ENCODE measurements around the gene HIGD1C.
"Not testable (repeated sequence)": the region's sequence is repeated elsewhere in the genome, so short reads cannot be mapped to it uniquely, and the experiment has no call there.

HIGD1C gene

DNA sequence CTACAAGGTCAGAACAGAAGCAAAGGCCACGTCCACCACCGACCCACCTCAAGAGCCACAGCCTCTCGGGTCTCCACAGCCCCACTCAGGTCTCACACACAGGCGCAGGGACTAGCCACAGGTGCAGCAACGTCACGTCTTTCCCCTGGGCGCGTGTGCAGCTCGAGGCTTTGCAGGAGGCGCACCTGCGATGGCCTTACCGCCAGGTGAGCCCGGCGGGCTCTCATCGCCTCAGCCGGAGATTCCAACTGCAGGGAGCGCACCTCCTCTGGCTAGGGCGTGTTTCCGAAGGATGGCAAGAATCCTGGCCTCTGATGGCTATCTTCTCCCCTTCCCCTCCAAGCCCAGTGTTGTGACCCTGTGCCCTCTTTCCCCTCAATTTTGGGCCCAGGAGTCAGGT lies at the start of gene HIGD1C:
TSS of gene HIGD1C (plus strand) at position 35 of the 400 bp plus-strand sequence. CDS start 1,455 bp downstream, outside the sequence.
- no peak for DNase-seq

GRCh38 chr12:50908479-50908878 lies 43.9 kb upstream of the HIGD1C start:
- DNase-seq: not testable (repeated sequence)

GRCh38 chr12:50912361-50912760 lies 40.0 kb upstream of the HIGD1C start:
- DNase-seq: not testable (repeated sequence)

GRCh38 chr12:50913224-50913623 lies 39.1 kb upstream of the HIGD1C start:
- no peak for DNase-seq

DNA sequence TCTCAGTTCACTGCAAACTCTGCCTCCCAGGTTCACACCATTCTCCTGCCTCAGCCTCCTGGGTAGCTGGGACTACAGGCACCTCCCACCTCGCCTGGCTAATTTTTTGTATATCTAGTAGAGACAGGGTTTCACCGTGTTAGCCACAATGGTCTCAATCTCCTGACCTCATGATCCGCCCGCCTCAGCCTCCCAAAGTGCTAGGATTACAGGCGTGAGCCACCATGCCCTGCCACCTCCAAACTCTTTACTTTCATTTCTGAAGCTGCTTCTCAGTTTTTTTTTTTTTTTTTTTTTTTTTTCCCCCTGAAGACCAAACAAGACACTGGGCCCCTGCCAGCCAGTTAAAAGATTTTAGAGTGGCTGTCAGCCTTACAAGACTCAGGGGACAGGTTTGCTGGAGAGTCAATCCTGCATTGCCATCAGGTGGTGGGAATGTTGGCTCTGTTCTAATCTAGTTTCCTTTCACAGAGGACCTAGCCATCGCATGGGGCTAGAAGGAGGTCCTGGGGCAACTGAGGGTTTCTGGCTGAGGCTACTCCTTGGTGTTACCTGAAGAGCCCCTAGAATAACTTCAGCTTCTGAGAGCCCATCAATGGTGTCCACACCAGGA lies 37.4 kb upstream of the HIGD1C start:
- DNase-seq: no peak

GRCh38 chr12:50916292-50916691 lies 36.1 kb upstream of the HIGD1C start:
- DNase-seq: no peak

DNA sequence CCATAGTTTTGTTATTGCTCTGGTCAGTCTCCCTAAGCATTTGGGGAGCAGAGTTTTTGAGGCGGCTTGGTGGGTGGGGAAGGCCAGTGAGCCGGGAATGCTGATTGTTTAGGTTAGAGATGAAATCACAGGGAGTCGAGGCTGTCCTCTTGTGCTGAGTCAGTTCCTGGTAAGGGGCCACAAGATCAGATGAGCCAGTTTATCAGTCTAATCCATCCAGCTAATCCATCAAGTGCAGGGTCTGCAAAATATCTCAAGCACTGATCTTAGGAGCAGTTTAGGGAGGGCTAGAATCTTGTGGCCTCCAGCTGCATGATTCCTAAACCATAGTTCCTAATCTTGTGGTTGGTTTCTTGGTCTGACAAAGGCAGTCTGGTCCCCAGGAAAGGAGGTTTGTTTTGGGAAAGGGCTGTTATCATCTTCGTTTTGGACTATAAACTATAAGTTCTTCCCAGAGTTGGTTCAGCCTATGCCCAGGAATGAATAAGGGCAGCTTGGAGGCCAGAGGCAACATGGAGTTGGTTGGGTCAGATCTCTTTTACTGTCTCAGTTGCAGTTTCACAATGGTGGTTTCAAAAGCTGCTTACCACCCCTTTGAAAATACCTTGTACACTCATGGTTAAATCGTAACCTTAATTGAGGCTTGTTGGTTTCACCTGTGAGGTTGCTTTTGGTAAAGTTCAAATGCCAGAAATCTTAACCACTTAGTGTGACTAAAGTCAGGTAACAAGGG lies 33.6 kb upstream of the HIGD1C start:
- no peak for DNase-seq

- DNase-seq: no peak
These were observed 29.5 kb upstream of the HIGD1C start for GRCh38 chr12:50922820-50923219.

DNA sequence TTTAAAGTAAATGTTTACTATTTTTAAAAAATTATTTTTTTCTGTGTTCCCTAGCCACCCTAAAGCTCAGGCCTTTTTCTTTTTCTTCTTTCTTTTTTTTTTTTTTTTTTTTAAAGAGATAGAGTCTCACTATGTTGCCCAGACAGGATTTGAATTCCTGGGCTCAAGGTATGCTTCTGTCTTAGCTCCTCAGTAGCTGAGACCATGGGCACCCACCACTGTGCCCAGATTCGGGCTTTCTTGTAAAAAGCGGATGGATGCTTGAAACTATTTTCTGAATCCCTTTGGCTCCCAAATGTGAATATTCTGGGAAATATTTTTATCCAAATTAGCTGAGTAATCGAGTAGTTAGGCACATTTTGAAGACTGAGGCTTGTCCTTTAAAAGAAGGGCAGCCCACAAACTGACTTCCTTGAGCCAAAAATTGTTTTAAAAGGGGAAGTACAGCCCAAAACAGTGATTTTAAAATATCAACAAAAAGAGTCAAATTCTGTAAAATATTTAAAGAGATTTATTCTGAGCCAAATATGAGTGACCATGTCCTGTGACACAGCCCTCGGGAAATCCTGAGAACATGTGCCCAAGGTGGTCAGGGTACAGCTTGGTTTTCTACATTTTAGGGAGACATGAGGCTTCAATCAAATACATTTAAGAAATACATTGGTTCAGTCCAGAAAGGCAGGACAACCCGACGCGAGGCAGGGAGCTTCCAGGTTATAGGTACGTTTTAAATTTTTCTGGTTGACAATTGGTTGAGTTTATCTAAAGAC lies 28.8 kb upstream of the HIGD1C start:
- no peak for DNase-seq

DNA sequence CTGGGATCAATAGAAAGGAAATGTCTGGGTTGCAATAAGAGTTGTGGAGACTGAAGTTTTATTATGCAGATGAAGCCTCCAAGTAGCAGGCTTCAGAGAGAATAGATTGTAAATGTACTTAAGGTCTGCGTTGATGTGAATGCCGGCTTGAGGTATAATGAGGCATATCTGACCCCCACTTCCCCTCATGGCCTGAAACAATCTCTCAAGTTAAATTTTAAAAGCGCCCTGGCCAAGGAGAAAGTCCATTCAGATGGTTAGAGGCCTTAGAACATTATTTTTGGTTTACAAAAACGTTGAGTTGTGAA lies 28.3 kb upstream of the HIGD1C start:
- no peak for DNase-seq

DNA sequence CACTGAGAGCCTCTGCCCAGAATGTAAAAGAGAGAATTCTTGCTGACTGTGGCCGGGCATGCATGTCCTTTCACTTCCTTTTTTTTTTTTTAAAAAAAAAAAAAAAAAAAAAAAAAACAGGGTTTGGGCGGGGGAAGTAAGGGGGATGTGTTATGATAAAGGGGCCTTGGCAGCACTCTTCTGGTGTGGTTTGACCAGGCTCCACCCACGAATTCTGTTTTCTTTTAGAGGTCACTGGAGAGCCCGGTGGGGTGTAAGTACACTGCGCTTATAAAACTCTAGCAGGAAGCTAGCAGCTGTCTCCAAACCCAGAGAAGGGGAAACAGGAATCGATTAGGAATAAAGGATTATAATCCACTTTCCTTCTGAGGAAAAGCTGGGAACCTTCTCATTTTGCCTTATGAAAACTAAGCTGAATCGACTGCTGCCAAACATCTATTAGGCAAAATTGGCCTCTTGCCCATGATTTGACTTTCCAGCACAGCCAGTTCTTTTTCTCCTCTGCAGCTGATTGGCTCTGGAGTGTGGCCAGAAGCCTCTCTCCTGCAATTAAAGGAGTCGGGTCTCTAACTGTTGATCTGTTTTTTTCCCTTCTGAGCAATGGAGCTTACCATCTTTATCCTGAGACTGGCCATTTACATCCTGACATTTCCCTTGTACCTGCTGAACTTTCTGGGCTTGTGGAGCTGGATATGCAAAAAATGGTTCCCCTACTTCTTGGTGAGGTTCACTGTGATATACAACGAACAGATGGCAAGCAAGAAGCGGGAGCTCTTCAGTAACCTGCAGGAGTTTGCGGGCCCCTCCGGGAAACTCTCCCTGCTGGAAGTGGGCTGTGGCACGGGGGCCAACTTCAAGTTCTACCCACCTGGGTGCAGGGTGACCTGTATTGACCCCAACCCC lies 27.7 kb upstream of the HIGD1C start:
- DNase-seq: no peak

- DNase-seq: no peak
These were observed 27.0 kb upstream of the HIGD1C start for GRCh38 chr12:50925342-50925651.

GRCh38 chr12:50925920-50926319 lies 26.4 kb upstream of the HIGD1C start:
- DNase-seq: no peak

DNA sequence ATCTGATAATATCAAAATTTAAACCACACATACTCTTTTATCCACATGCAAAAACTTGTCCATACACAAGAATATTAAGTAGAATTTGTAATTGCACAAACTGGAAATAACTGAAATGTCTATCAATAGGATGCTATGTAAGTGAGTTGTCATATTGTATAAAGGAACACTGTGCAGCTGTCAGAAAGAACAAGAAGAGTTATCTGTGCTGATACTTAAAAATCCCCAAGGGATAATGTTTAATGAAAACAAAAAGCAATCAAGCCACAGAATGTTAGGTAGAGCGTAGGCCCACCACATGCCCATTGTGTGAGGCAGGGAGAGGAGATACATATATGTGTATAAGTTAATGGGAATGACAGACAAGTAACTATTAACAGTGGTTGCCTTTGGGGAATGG lies 25.9 kb upstream of the HIGD1C start:
- no peak for DNase-seq

- not testable (repeated sequence) for DNase-seq
These were observed 25.4 kb upstream of the HIGD1C start for GRCh38 chr12:50926932-50927331.

DNA sequence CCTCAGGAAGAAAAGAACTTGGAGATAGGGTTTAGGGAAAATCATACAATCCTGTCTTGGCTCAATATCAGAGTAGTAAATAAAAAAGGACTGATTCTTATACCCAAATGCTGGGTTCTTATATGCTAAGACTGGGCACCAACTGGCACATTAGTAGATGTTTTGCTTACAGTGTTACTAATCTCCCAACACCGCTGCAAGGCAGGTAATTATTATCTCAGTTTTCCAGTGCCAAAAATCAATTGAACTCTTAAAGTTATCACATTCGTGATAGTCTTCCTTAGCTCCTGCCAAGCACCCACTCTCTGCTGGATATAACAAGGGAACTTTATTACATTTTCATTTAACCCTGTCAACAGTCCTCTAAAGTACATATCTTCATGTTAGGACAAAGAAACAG lies 25.0 kb upstream of the HIGD1C start:
- no peak for DNase-seq

GRCh38 chr12:50927766-50928224 lies 24.5 kb upstream of the HIGD1C start:
- no peak for DNase-seq

- DNase-seq: no peak
These were observed 24.0 kb upstream of the HIGD1C start for GRCh38 chr12:50928392-50928791.

- no peak for DNase-seq
These were observed 22.5 kb upstream of the HIGD1C start for GRCh38 chr12:50929831-50930230.

DNA sequence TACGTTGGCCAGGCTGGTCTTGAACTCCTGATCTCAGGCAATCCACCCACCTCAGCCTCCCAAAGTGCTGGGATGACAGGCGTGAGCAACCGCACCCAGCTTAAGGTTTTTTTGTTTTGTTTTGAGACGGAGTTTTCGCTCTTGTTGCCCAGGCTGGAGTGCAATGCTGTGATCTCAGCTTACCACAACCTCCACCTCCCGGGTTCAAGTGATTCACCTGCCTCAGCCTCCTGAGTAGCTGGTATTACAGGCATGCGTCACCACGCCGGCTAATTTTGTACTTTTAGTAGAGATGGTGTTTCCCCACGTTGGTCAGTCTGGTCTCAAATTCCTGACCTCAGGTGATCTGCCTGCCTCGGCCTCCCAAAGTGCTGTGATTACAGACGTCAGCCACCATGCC lies 21.9 kb upstream of the HIGD1C start:
- not testable (repeated sequence) for DNase-seq

- DNase-seq: no peak
These were observed 19.5 kb upstream of the HIGD1C start for GRCh38 chr12:50932787-50933280.

GRCh38 chr12:50933459-50934124 lies 18.8 kb upstream of the HIGD1C start:
- DNase-seq: no peak
